SIG-M5 (cell line): ENCODE measurements around the gene SFT2D2.

Experiments
- DNase-seq: peaks from one replicate; lab custom pipeline; 2025; lab: John Stamatoyannopoulos, UW

SFT2D2 gene

GRCh38 chr1:168223261-168223660 lies 2.5 kb upstream of the SFT2D2 start:
- no peak for DNase-seq

DNA sequence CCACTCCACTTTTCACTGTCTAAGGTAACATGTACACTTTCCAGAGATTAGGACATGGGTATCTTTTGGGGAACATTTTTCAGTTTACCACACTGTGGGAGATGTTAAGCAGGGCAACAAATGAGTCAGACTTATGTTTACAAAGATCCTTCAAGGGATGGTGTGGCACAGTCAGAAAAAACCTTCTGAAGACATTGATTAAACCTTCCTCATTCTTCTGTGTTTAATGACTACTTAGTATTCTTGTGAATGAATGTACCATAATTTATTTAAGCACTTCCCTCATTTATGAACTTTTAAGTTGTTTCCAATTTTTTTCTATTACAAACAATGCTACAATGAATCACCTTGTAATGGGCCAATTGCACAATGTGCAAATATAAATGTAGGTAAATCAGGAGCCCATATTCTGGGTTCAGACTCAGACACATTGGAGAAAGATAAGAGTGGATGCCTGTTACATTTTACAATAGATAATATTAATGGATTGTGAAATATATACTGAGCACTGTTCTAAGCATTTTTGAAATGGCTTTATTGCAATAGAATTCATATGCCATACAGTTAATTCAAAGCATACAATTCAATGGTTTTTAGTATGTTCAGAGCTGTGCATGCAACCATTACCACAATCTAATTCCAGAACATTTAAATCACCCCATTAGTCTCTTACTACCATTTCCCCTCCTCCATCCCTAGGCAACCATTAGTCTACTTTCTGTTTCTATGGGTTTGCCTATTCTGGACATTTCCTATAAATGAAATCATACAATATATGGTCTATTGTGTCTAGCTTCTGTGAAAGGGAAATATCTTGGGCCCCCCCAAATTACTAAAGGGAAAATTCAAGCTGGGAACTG lies 1.9 kb upstream of the SFT2D2 start:
- no peak for DNase-seq

DNA sequence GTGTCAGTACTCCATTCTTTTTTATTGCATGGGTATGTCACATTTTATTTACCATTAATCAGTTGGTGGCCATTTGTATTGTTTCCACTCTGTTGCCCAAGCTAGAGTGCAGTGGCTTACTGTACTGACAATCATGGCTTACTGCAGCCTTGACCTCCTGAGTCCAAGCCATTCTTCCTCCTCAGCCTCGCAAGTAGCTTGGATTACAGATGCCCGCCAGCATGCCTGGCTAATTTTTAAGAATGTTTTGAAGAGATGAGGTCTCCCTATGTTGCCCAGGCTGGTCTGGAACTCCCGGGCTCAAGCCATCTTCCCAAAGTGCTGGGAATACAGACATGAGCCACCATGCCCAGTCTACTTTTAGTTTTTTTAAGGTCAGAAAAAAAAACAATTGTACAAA lies 813 bp upstream of the SFT2D2 start:
- no peak for DNase-seq

DNA sequence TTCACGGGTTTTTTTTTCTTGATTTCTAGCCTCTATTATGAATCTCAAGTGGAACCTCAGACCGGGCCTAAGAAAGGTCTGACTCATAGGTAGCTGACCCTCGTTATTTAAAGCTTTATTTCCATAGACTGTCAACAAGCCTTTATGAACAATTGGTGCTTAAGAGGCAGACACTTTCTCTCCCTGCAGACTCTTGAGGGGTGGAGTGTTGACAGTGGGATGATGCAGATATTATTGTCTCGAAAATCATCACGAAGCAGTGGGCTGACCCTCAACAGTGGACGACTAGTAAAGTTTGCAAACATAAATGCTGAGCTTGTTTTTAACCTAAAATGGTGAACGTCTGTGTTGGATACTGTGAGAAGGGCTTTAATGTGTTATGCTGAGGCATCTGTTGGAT lies 1.8 kb downstream of the SFT2D2 start:
- no peak for DNase-seq

DNA sequence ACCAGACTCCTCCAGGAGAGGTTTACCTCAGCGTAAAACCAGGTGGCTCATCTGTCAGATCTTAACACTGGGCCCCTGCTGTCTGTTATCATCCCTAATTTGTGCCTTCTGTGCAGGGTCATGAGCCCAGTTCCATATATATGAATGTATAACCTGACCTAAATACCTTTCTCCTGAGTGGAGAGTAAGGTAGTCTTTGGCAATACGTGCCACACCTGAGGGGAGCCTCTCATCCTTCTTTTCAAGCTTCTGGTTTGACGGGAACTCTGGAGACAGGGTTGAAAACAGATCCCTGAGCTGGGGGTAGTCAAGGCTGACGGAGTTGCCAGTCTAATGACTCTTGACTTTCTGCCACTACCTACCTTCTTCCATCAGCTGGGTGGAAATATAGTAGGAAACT lies 4.1 kb downstream of the SFT2D2 start:
- no peak for DNase-seq

GRCh38 chr1:168230709-168231108 lies 4.9 kb downstream of the SFT2D2 start:
- DNase-seq, result no peak

GRCh38 chr1:168234846-168235547 lies 9.2 kb downstream of the SFT2D2 start:
- DNase-seq, result no peak

DNA sequence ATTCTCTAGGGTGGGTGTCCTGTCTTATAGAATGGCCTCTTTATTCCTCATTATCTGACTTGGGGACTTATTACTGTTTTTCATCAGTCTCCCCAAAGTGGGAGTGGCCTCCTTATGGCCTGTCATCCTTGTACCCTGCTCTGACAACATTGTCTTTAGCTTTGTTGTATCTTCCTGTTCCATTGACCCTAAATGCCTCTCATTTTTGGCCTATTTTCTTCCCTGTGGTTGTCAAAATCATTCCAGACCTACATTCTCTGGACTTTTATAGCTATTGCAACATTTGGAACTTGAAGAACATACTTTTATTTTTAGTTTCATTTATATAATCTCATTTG lies 9.7 kb downstream of the SFT2D2 start:
- DNase-seq, result no peak

GRCh38 chr1:168235937-168236336 lies 10.1 kb downstream of the SFT2D2 start:
- DNase-seq, result no peak

DNA sequence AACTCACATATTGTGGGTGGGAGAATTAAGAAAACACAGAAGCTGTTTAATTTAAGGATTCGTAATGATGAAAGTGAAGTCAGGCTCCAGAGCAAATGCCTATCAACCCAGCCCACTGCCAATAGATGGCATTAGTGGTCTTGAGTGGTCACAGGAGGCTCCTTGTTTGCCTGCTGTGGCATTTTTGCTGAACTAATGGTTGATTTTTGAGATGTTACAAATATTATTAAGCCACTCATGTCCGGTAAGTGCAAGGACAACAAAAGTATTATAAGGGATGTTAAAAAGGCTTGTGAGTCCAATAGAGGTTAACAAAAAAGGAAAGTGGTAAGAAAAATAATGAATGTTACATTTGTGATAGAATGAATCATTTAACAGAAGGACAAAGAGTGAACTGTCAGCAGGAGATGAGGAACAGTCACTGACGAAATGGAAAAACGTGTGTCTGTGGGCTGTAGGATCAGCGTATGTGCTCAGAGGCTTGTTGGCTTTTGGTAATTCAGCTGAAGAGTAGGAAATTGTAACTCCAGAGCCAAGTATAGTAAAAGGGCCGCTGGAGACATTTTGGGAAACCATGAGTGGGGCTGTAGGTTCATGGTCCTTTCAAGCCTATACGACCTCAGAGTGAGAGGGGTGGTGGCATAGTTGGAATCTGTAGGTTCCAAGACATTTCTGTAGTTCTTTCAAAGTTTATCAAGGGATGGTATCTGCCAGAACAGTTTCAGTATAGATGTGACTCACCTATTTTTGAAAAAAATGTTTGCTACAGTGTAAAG lies 11.2 kb downstream of the SFT2D2 start:
- DNase-seq, result no peak

DNA sequence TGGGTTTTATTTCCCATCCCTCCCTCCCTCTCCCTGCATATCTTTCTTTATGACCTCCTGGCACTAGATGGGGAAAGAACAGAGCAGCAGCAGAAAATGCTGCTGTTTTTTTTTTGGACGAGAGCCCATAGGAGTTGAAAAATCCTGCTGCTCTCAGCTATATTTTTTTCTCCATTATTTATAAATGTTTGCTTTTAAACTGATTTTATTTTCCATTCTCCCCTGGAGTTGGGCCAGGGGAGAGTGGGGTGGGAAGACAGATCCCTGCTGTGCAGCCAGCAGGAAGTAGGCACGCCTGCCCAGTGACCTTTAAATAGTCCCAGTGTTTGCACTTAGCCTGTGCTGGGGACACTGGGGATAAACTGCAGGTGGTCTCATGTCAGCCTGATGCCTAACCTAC lies 17.4 kb downstream of the SFT2D2 start:
- DNase-seq, result no peak

DNA sequence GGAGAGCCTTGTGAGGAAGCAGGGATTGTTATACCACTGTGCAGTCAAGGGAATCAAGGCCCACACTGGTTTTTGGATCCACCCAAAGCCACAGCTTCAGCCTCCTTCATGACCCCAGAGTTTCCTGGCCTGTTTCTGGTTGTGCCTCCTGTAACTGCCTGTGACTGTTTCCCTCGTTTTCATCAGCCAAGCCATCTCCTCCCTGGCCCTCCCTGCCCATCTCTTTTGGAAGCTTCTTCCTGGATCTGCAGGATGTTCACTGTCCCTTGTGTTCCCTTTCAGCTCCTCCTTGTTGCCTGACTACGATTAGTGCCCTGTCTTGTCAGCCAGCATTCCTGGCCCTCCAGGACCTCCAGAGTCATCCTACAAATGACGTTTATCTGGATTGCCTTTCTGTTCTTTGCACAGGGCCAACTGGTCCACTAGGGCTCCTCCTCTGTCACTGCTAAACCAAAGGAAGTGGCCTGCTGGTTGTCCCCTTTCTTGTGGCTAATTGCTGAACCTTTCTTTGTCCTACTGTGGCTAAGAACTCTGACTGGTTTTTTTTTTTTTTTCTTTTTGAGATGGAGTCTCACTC lies 17.9 kb downstream of the SFT2D2 start:
- DNase-seq, result no peak

GRCh38 chr1:168245042-168245441 lies 19.2 kb downstream of the SFT2D2 start:
- DNase-seq, result no peak

GRCh38 chr1:168246506-168246905 lies 20.7 kb downstream of the SFT2D2 start:
- DNase-seq, result no peak

DNA sequence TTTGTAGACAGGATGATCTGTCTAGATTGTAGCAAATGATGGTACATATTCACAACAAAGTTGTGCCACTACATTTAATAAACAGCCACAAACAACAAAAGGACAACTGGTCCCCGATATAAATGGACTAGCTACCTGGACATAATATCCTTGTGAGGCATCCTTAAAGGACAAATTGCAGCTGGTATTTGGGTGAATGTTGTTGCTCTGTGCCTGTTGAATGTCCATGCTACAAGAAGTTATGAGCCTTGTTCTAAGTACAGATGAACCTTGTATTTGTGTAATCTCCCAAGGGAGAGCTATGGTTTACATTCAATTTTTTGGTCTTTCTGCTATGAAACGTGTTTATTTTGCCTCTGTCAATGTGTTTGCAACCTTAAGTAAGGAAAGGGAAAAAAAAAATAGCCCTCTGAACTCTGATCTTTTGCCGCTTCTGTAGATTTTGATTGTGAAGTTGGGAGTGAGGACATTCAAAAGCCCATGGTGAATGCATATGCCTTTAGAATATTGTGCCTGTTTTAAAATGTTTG lies 26.5 kb downstream of the SFT2D2 start:
- no peak for DNase-seq

DNA sequence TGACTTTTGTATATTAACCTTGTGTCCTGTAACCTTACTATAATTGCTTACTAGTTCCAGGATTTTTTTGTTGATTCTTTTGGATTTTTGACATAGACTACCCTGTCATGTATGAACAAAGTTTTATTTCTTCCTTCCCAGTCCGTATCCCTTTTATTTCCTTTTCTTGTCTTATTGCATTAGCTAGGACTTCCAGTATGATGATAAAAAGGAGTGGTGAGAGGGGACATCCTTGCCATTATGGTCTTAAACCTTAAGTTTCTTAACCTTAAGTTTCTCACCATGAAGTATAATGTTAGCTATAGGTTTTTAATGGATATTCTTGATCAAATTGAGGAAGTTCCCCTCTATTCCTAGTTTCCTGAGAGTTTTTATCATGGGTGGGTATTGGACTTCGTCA lies 30.4 kb downstream of the SFT2D2 start:
- DNase-seq, result no peak

DNA sequence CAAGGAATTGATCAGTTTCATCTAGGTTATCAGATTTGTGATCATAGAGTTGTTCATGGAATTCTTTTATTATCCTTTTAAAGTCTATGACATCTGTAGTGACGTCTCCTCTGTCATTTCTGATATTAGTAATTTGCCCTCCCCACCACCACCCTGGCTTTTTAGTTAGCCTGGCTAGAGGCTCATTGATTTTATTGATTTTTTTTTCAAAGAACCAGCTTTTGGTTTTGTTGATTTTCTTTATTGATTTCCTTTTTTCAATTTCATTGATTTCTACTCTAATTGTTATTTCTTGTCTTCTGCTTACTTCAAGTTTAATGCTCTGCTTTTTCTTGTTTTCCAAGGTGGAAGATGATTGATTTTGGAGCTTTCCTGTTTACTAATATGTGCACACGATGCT lies 31.6 kb downstream of the SFT2D2 start:
- no peak for DNase-seq

- no peak for DNase-seq
Measured at GRCh38 chr1:168259567-168259966, 33.8 kb downstream of the SFT2D2 start.

- DNase-seq, result no peak
Measured at GRCh38 chr1:168260393-168260792, 34.6 kb downstream of the SFT2D2 start.

DNA sequence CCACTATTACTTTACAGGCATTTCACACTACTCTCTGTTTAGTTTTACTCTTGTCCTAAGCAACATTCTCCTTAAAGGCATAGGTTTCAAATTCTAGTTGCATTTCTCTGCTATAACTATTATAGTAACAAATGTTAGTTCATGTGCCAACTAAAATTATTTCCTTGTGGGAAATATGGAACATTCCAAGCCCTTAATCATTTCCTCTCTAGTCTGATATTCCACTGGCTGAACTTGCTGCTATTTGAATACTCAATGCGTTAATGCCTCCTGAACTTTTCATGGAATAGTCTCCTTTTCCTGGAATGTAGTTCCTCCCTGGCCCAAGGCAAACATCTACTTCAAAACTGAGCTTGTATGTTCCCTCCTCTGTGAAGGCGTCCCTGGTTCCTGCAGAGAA lies 35.6 kb downstream of the SFT2D2 start:
- no peak for DNase-seq

GRCh38 chr1:168263130-168263529 lies 37.3 kb downstream of the SFT2D2 start:
- no peak for DNase-seq

DNA sequence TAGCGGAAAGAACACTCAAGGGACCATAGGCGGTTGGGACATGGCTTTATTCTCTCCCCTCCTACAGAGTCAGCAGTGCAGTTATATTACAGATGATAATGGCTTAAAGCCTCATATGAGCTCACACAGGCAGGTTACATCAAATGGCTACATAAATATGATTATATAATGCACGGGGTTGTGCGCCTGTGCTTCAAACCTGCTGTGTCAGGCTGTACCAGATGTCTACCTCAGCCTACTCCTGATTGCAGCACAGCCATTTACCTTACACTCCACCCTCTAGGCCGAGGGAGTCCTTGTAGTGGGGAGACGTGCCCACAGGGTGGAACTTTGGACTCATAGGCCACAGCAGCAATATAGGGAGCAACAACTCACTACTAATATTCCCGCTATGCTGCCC lies 38.5 kb downstream of the SFT2D2 start:
- no peak for DNase-seq
